Neural cell (in vitro differentiated cells): ENCODE data around the gene KRTAP5-9. TPM values are rescaled to one million over a fixed set of nuclear protein-coding genes. Genes with fewer than 3 reads are reported as not detected.
"Not testable (repeated sequence)": the region's sequence is repeated elsewhere in the genome, so short reads cannot be mapped to it uniquely, and the experiment has no call there.

Source experiments
- H2AFZ ChIP-seq: fragments of 200-600, 300-800 bp; sonication (generic), shearing (Covaris generic); 2 replicates; pipeline ENCODE4 v1.6.0; 2014; ENCODE audit warnings: low read depth, mild to moderate bottlenecking, antibody characterized with exemption, low read length, moderate library complexity
- H3F3A ChIP-seq: fragments of 200-600 bp; shearing (Covaris generic); 2 replicates; pipeline ENCODE4 v1.6.1; 2016; ENCODE audit warnings: mild to moderate bottlenecking, moderate library complexity, mixed read lengths, antibody characterized with exemption, low read length; ENCODE audit not compliant: insufficient read depth, poor library complexity, severe bottlenecking
- H3K27ac ChIP-seq: fragments of 200-600, 300-800 bp; sonication (generic), shearing (Covaris generic); 2 replicates; pipeline ENCODE4 v1.5.1; 2014; ENCODE audit warnings: mild to moderate bottlenecking, low read length, moderate library complexity
- H3K27me3 ChIP-seq: fragments of 300-800, 200-600 bp; sonication (generic), shearing (Covaris generic); 2 replicates; pipeline ENCODE4 v1.6.0; 2014; ENCODE audit warnings: mild to moderate bottlenecking, low read depth, low read length, moderate library complexity; ENCODE audit not compliant: insufficient read depth
- H3K36me3 ChIP-seq: fragments of 300-800, 200-600 bp; sonication (generic), shearing (Covaris generic); 2 replicates; pipeline ENCODE4 v1.5.1; 2014; ENCODE audit warnings: mild to moderate bottlenecking, antibody characterized with exemption, low read length, moderate library complexity; ENCODE audit not compliant: insufficient read depth
- H3K4me2 ChIP-seq: fragments of 300-800, 200-600 bp; sonication (generic), shearing (Covaris generic); 2 replicates; pipeline ENCODE4 v1.6.0; 2014; ENCODE audit warnings: mild to moderate bottlenecking, low read length
- H3K4me3 ChIP-seq: fragments of 300-800, 200-600 bp; sonication (generic), shearing (Covaris generic); 2 replicates; pipeline ENCODE4 v1.5.1; 2014; ENCODE audit warnings: mild to moderate bottlenecking, low read length, moderate library complexity
- H3K79me2 ChIP-seq: fragments of 200-600 bp; shearing (Covaris generic); replicated peaks from 2 replicates; pipeline ENCODE4 v1.6.0; 2014; ENCODE audit warnings: mild to moderate bottlenecking, low read length, moderate library complexity; ENCODE audit not compliant: insufficient read depth
- H3K9ac ChIP-seq: fragments of 300-800, 200-600 bp; sonication (generic), shearing (Covaris generic); 2 replicates; pipeline ENCODE4 v1.6.1; 2016; ENCODE audit warnings: mild to moderate bottlenecking, low read length, mixed read lengths
- H3K9me2 ChIP-seq: fragments of 200-600 bp; shearing (Covaris generic); 2 replicates; pipeline ENCODE4 v1.6.1; 2016; ENCODE audit warnings: mild to moderate bottlenecking, low read length, mixed read lengths; ENCODE audit not compliant: insufficient read depth
- H3K9me3 ChIP-seq: fragments of 200-600, 300-800 bp; sonication (generic), shearing (Covaris generic); 2 replicates; pipeline ENCODE4 v1.6.1; 2016; ENCODE audit warnings: mild to moderate bottlenecking, mixed run types, low read length, moderate library complexity, mixed read lengths
- H4K20me1 ChIP-seq: fragments of 200-600 bp; shearing (Covaris generic); 2 replicates; pipeline ENCODE4 v1.6.1; 2016; ENCODE audit warnings: mild to moderate bottlenecking, mixed run types; ENCODE audit not compliant: insufficient read depth
- CTCF ChIP-seq: fragments of 450-650 bp; IDR thresholded peaks from 2 replicates; pipeline ENCODE4 v1.5.1; 2014; ENCODE audit warnings: antibody characterized with exemption, mild to moderate bottlenecking, moderate library complexity; ENCODE audit not compliant: poor library complexity, severe bottlenecking
- EP300 ChIP-seq: fragments of 450-650 bp; conservative IDR thresholded peaks from 2 replicates; pipeline ENCODE4 v1.6.1; 2014; ENCODE audit warnings: antibody characterized with exemption, mild to moderate bottlenecking, moderate library complexity; ENCODE audit not compliant: poor library complexity, severe bottlenecking
- EZH2 ChIP-seq: fragments of 200-600, 300-800 bp; shearing (Covaris generic), sonication (generic); IDR thresholded peaks from 2 replicates; pipeline ENCODE4 v1.6.1; 2014; ENCODE audit warnings: antibody characterized with exemption, low read length, borderline replicate concordance, mild to moderate bottlenecking; ENCODE audit not compliant: insufficient read depth, poor library complexity, severe bottlenecking
- MXI1 ChIP-seq: fragments of 450-650 bp; conservative IDR thresholded peaks from 2 replicates; pipeline ENCODE4 v1.6.1; 2014; ENCODE audit warnings: antibody characterized with exemption, mild to moderate bottlenecking; ENCODE audit not compliant: poor library complexity, severe bottlenecking
- POLR2AphosphoS5 ChIP-seq: IDR thresholded peaks from 2 replicates; pipeline ENCODE4 v1.6.1; 2012
- RAD21 ChIP-seq: fragments of 450-650 bp; conservative IDR thresholded peaks from 2 replicates; pipeline ENCODE4 v1.6.1; 2014; ENCODE audit warnings: antibody characterized with exemption, mild to moderate bottlenecking, moderate library complexity
- REST ChIP-seq: IDR thresholded peaks from 2 replicates; pipeline ENCODE4 v1.6.1; 2012; ENCODE audit warnings: borderline replicate concordance
- SMC3 ChIP-seq: fragments of 450-650 bp; conservative IDR thresholded peaks from 2 replicates; pipeline ENCODE4 v1.6.1; 2014; ENCODE audit warnings: antibody characterized with exemption, mild to moderate bottlenecking, moderate library complexity; ENCODE audit not compliant: poor library complexity
- TAF1 ChIP-seq: IDR thresholded peaks from 2 replicates; pipeline ENCODE4 v1.6.1; 2012; ENCODE audit warnings: low read depth
- polyA plus RNA-seq: library from polyadenylated mRNA; depleted of rRNA; stranded (reverse); fragments of >200 nt; gene quantifications from 2 replicates; pipeline ENCODE4 v1.2.3, GENCODE V29; 2014

KRTAP5-9 gene
- polyA plus RNA-seq, 1 donor from 2014 or later, result not detected

DNA sequence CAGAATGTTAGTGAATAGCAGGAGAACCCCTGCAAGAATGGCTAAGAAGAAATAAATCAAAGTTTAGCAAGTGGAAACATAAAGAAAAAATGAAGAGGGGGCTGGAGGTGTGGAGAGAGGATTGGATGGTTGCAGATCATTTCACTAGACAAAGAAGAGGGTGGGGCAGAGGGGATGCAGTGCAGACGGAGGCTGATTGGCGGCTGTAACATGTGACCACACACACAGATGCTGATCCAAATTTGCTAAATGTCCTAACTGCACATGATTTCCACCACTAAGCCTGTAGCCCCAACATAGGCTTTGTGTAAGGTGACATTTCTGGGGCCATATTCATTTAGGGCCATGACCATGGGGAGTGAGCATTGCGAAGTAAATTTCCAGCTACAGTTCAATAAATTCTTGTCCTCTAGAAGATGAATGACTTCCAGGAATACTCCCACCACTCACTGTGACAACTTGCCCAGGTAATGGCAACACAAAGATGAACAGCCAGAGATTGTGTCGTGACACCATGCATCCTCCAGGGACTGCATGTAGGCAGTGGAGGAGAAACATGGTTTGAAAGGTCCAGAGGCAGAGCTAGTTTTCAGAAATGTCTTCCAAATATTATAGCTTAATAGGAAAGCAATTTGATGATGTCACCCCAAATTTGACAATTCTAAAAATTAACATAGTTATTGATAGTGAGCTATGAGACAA, 27.7 kb downstream of the KRTAP5-9 start:
- Histone ChIP-seq H3F3A (no peaks in the 10 kb centered on the region), H3K27ac (no peak overlapping the region), H3K4me2 (no peak overlapping the region), H3K36me3 (no peaks in the 10 kb centered on the region), H3K9me3 (no peaks in the 10 kb centered on the region), H3K9me2 (no peaks in the 10 kb centered on the region), H3K4me3 (no peak overlapping the region), H4K20me1 (no peaks in the 10 kb centered on the region), H2AFZ (no peak overlapping the region), H3K27me3 (no peaks in the 10 kb centered on the region), H3K9ac (no peak overlapping the region), H3K79me2 (no peaks in the 10 kb centered on the region)
- TF ChIP-seq SMC3 (no peak), CTCF (no peak), POLR2AphosphoS5 (peak; percentile 32)

DNA sequence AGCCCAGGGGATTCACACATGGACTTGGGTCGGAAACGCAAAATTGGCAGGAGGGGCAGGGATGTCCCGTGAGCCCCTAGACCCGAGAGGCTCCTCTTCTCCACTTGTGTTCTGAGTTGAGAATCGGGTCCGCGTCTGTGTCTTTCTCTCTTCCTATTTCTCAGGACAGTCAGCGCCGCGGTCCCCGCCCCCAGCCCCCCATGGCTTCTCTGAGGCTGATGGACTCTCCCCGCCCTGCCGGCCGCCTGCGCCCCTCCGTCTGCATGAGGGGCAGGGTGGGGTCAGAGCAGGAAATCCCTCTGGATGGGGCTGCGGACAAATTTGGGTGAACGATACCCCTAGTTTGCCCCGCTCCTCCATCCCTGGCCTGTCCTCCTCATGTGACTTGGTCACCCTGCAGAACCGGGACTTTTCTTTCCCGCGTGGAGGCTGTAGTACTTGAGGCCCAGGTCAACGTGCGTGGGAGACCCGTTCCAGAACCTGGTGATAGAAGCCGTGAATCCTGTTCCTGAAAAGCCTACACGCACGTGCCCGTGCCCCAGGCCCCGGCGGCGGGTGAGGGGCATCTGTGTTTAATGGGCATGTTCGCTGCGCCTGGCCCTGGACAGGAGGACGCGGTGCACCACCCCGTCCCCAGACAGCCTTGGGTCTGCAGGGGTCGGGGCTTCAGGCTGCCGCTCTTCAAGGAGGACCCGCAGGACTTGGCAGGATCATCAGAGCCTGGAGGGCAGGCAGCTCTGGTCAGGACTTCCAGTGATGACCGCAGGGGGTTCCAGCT, 28.7 kb downstream of the KRTAP5-9 start:
- not testable (repeated sequence) for H3K36me3 ChIP-seq, H3K4me3 ChIP-seq, H2AFZ ChIP-seq, H3K9ac ChIP-seq, H4K20me1 ChIP-seq, H3K79me2 ChIP-seq, H3K9me2 ChIP-seq, H3K27ac ChIP-seq, H3F3A ChIP-seq, H3K9me3 ChIP-seq, H3K4me2 ChIP-seq, H3K27me3 ChIP-seq

DNA sequence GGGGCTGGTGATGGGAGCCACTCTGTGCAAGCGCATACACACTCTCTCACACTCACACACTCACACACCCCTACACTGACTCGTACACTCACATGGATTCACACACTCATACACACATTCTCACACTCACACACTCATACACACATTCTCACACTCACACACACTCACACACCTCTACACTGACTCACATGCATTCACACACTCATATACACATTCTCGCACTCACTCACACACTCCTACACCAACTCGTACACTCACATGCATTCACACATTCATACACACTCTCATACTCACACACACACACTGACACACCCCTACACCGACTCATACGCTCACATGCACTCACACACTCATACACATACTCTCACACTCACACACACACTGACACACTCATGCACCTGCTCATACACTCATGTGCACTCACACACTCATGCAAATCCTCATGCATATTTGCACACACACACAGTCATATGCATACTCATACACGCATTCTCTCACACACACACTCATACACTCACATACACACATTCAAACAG, 29.3 kb downstream of the KRTAP5-9 start:
- Histone ChIP-seq H3K79me2 (no peaks in the 10 kb centered on the region), H3K4me3 (no peak overlapping the region), H3F3A (no peaks in the 10 kb centered on the region), H3K9me2 (no peaks in the 10 kb centered on the region), H3K9me3 (no peaks in the 10 kb centered on the region), H3K4me2 (no peak overlapping the region), H4K20me1 (no peaks in the 10 kb centered on the region), H3K27me3 (no peaks in the 10 kb centered on the region), H3K36me3 (no peaks in the 10 kb centered on the region), H3K9ac (no peak overlapping the region), H2AFZ (no peak overlapping the region), H3K27ac (no peak overlapping the region)
- TF ChIP-seq MXI1 (no peak), EZH2 (no peak), TAF1 (no peak), POLR2AphosphoS5 (no peak), CTCF (no peak), EP300 (no peak), RAD21 (no peak), REST (no peak), SMC3 (no peak)

GRCh38 chr11:71579513-71579912, 31.3 kb downstream of the KRTAP5-9 start:
- H3K9me2 ChIP-seq, H3K9me3 ChIP-seq, H3K36me3 ChIP-seq, H3K27me3 ChIP-seq, H2AFZ ChIP-seq, H3K79me2 ChIP-seq, H4K20me1 ChIP-seq, H3K27ac ChIP-seq, H3F3A ChIP-seq, H3K9ac ChIP-seq, H3K4me2 ChIP-seq, H3K4me3 ChIP-seq: not testable (repeated sequence)
